Colon (tissue), 2 donors: ENCODE data around the gene C6orf15.

ENCODE experiments used
- FAIRE-seq: peaks from 2 replicates; lab custom pipeline; 2012; peaks lifted over from hg19 to GRCh38; lab: Jason Lieb, UNC
- donor health status: control.
- donor health status: control.

Gene C6orf15

GRCh38 chr6:31130751-31131150 is 18.4 kb upstream of the C6orf15 start:
- no peak for FAIRE-seq

GRCh38 chr6:31129130-31129529 is 16.8 kb upstream of the C6orf15 start:
- no peak for FAIRE-seq

- FAIRE-seq, result no peak
Observed at GRCh38 chr6:31128093-31128676, 15.8 kb upstream of the C6orf15 start.

GRCh38 chr6:31126396-31127175 is 14.2 kb upstream of the C6orf15 start:
- FAIRE-seq, result no peak

- no peak for FAIRE-seq
Observed at GRCh38 chr6:31125586-31126363, 13.4 kb upstream of the C6orf15 start.

- no peak for FAIRE-seq
Observed at GRCh38 chr6:31125162-31125561, 12.8 kb upstream of the C6orf15 start.

- no peak for FAIRE-seq
Observed at GRCh38 chr6:31122791-31123706, 10.7 kb upstream of the C6orf15 start.

- FAIRE-seq, result no peak
Observed at GRCh38 chr6:31121131-31121790, 8.9 kb upstream of the C6orf15 start.

- FAIRE-seq, result no peak
Observed at GRCh38 chr6:31120151-31120915, 8.0 kb upstream of the C6orf15 start, which contains the start of gene CDSN. TSS of gene CDSN (minus strand) at chr6:31120446. CDS start at chr6:31120419, 27 bp downstream.

GRCh38 chr6:31118178-31118577 is 5.8 kb upstream of the C6orf15 start:
- FAIRE-seq, result no peak

- no peak for FAIRE-seq
Observed at GRCh38 chr6:31116661-31117385, 4.4 kb upstream of the C6orf15 start.

- FAIRE-seq, result no peak
Observed at GRCh38 chr6:31115941-31116560, 3.7 kb upstream of the C6orf15 start.

GRCh38 chr6:31114970-31115849 is 2.8 kb upstream of the C6orf15 start:
- FAIRE-seq, result no peak

- no peak for FAIRE-seq
Observed at GRCh38 chr6:31114541-31114878, 2.1 kb upstream of the C6orf15 start, which contains the start of gene PSORS1C1. TSS of gene PSORS1C1 (plus strand) at chr6:31114800. CDS start at chr6:31129633, 14,833 bp downstream.

- no peak for FAIRE-seq
Observed at GRCh38 chr6:31113861-31114540, 1.6 kb upstream of the C6orf15 start.

GRCh38 chr6:31111712-31112111 is 663 bp downstream of the C6orf15 start:
- no peak for FAIRE-seq

- FAIRE-seq, result no peak
Observed at GRCh38 chr6:31110825-31111582, 1.4 kb downstream of the C6orf15 start.
